Hepatocyte (in vitro differentiated cells): ENCODE measurements around the gene TM4SF5.

ENCODE experiments used
- EZH2 ChIP-seq: fragments of 200-600 bp; sonication (generic); IDR thresholded peaks from 2 replicates; pipeline ENCODE4 v1.6.1; 2016; ENCODE audit warnings: antibody characterized with exemption, mild to moderate bottlenecking, borderline replicate concordance
- TF ChIP-seq, protein P1 (sequence below): fragments of 200-600 bp; sonication (generic); IDR thresholded peaks from 2 replicates; pipeline ENCODE4 v1.5.1; 2016; ENCODE audit warnings: antibody characterized with exemption, mild to moderate bottlenecking; ENCODE audit not compliant: poor library complexity

DNA sequence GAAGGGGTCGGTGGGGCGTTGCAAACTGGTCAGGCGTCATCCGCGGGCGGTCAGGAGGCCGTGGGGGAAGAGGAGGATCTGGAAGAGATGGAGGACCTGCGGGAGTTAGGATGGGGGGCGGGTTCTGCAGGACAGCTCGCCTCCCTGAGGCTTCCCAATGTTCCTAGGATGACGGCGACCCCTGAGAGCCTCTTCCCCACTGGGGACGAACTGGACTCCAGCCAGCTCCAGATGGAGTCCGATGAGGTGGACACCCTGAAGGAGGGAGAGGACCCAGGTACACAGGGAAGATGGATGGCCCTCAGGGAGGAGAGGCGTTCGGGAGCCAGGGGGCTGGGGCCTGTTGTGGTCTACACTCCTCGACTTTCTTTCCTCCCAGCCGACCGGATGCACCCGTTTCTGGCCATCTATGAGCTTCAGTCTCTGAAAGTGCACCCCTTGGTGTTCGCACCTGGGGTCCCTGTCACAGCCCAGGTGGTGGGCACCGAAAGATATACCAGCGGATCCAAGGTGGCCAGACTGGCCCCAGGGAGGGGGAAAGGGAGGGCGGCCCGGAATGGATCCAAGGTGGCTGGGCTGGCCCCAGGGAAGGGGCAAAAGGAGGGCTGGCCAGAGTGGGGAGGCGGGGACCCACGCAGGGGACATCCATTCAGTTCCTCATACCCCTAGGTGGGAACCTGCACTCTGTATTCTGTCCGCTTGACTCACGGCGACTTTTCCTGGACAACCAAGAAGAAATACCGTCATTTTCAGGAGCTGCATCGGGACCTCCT lies 36.1 kb downstream of the TM4SF5 start:
- TF ChIP-seq, protein P1, sequence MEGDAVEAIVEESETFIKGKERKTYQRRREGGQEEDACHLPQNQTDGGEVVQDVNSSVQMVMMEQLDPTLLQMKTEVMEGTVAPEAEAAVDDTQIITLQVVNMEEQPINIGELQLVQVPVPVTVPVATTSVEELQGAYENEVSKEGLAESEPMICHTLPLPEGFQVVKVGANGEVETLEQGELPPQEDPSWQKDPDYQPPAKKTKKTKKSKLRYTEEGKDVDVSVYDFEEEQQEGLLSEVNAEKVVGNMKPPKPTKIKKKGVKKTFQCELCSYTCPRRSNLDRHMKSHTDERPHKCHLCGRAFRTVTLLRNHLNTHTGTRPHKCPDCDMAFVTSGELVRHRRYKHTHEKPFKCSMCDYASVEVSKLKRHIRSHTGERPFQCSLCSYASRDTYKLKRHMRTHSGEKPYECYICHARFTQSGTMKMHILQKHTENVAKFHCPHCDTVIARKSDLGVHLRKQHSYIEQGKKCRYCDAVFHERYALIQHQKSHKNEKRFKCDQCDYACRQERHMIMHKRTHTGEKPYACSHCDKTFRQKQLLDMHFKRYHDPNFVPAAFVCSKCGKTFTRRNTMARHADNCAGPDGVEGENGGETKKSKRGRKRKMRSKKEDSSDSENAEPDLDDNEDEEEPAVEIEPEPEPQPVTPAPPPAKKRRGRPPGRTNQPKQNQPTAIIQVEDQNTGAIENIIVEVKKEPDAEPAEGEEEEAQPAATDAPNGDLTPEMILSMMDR, result no peak
- TF ChIP-seq EZH2, result no peak
